Globus pallidus (tissue), 1 donor: ENCODE results near the gene SLC39A7.
A peak's percentile ranks its signal among the peaks of the same experiment; 100 is the strongest.

Source experiments
- DNase-seq: peaks from one replicate; pipeline ENCODE4 v3.0.0-alpha.2; 2015; ENCODE audit warnings: low spot score

SLC39A7 gene

DNA sequence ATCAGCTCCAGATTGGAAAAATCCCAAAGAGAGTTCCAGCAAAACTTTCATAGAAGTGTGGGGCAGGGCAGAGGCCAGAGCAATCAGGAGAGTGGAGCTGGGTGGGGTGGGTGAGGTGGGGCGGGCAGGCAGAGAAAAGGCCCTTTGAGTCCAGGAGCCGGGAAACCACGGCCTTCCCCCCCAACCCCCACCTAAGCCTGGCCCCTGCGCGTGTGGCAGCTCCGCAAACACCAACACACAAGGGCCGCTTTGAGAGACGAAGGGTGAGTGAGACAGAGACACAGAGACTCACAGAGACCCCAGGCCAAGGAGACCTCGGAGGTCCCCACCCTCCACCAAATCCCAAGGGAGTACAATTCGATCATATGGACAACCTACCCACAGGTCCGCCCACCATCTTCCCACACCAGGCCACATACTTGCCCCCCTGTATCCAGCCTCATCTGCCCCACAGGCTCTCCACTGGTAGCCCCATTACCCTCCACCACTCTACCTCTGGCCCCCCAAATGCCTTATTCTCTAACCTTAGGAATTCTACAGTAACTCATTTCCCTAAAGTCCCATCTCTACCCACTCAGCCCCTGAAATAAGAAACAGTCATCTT, 10.1 kb upstream of the SLC39A7 start:
- DNase-seq, result no peak

DNA sequence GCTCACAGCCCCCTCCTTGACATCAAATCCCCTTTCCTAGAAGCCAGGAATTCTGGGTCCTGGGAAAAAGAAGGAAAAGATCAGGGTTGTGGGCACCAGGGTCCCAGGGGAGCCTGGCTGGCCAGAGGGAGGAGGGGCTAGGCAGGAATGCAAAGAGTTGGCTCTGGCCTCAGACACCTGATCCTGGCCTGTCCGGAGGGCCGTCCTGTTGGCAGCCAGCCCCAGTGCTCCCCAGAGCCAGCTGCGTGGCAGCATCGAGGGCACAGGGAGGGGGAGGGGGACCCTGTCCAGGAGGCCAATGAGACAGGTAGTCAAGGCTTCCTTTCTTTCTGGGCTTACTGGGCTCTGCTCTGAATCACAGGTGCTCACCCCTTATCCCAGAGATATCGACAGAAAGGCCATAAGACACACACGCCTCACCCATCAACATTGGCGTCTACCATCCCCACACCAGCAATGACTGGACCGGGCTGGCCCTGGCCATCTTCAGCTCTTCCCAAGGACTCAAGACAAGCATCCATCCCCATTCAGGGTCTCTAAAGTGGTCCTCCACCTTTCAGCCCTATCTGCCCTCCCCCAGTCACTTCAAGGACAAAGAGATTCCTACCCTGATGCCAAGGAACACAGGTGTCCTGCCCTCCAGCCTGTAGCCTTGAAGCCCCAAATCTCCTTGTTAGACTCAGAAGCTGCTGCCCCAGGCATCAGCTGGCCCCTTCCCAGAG, 9.1 kb upstream of the SLC39A7 start:
- DNase-seq, result no peak

DNA sequence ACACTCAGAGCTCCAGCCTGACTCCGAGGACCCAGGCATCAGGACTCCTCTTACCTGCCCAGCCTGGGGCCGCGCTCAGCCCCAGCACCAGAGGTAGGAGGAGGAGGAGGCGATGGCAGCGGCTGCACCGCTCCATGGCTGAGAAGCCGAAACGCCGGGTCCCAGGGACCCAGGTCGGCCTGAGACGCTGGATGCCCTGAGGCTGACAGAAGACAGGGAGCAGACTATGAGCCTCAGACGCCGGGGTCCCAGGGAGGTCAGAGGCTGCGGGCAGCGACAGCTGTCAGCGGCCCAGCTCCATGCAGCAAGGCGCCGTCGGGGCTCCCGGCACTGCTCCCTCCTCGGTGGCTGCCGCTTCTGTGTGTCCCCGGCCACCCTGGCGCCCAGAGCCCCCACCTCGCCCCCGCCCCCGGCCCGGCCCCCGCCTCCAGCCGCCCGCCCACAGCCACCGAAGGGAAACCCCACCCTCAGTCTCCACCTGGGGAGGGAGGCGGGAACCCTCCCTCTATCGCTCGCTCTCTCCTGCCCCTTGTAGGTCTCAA, 8.5 kb upstream of the SLC39A7 start, which contains the start of gene COL11A2:
TSS of gene COL11A2 (minus strand) at position 363 of the 542 bp plus-strand sequence. CDS start at position 136, 227 bp downstream.
- DNase-seq, result no peak

DNA sequence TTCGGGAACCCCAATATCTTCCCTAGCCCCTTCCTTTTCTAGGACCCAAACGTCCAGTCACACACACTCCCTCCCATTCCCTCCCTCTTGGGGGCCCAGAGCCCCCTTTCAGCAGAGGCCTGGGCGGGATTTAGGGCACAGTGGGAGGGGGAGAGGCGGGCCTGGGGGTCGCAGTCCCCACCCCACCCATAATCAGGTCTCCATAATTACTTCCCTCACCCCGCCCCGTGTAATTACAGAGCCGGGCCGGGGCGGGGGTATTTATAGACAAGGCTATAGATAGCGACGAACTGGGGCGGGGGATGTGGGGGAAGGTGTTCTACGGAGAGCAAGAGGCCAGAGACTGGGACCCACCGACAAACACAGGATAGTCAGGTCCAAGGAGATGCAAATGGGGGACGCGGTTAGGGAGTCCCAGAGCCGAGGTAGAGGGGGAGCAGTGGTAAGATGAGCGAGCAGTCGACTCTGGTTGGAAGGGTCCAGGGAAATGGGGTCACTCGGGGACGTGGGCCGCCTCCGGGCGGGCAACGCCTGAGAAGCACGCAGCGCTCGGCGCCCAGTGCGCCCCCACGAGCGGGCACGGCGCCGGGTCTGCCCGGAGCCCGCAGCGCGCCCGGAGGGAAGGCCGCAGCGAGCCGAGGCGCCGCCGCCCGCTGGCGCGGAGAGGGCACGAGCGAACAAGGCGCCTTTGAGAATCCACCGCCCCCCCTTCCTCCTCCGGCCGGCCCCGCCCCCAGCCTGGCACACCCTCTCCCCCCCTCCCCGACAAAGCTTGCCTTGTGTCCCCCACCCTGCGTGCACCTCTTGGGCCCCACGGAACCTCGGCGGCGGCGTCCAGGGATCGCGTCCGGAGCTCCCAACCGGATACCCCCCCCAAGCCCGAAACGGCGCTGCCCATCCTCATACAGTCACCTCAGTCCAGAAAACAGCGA, 7.7 kb upstream of the SLC39A7 start:
- peak; percentile 85 for DNase-seq

DNA sequence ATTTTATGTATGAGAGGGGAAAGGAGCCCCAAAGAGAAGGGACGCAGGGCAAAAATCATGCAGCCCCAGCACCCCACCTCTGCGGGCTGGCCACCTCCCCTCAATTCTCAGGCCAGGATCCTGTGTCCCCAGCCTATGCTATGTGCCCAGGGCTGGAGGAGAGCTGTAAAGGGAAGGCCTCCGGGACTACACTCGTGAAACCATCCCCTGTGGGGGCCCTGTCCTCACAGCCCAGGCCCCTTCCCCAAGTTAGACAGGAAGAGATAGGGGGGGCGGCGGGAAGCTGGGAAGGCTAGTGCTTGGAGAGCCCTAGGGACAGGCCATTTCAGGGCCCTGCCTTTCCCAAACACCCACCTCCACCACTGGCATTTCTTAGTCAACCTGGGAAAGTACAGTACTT, 7.0 kb upstream of the SLC39A7 start:
- DNase-seq, result no peak

DNA sequence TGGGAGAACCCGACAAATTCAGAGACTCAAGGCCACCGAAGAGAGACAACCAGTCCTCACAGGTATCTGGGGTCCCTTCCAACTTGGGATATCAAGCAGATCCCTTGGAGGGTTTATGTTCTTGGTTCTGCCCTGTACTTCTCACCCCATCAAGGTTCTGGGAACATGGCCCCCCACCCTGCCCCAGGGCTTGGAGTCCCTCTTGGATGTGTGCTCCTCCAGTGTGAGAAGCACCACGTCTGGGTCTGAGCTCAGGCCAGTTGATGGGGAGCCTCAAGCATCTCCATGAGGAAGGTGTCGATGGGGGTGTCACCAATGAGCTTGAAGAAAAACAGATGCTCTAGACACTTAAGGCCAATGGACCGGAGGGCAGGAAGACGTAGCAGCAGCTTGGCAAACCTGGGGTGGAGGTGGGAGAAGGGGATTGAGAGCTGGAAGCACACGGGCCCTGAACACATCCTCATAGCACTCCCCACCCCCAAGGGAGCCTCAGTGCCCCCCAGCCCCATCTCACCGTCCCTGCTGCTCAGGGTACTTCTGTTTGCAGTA, 6.2 kb upstream of the SLC39A7 start:
- no peak for DNase-seq

DNA sequence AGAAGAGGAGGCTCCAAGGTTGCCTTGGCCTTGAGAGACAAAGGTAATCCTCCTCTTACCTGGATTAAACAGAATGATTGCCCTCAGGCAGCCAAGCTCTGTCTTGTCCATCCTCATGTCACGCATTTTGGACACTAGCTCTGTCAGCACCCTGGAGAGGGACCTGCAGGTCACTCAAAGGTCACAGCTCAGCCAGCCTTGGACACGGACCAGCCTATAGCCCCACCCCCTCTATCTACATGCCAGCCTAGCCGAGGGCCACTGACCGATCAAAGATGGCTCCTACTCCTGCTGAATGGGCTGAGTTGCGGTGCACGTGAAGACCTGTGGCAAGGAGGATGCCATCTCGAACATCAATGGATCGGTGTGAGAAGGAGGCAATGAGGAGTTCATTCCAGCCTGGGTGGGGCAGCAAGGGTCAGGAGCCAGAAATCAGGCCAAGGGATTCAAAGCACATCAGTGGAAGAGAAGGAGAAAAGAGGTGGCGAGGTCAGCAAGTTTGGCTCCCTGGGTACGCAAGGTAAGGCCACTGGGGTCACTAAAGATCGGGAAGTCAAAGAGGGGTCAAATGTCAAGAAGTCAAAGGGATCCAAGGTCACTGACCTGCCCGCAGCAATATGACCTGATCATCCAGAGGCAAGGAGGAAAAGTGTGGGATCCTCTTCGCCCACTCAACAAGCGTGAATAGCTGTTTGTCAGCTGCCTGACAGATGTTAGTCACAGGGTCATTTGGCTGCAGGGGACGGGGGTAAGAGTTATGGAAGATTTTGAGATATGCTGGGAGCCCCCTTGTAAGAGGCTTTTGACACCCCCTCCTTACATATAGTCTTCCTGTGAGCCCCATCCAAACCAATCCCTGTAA, 5.1 kb upstream of the SLC39A7 start:
- no peak for DNase-seq

DNA sequence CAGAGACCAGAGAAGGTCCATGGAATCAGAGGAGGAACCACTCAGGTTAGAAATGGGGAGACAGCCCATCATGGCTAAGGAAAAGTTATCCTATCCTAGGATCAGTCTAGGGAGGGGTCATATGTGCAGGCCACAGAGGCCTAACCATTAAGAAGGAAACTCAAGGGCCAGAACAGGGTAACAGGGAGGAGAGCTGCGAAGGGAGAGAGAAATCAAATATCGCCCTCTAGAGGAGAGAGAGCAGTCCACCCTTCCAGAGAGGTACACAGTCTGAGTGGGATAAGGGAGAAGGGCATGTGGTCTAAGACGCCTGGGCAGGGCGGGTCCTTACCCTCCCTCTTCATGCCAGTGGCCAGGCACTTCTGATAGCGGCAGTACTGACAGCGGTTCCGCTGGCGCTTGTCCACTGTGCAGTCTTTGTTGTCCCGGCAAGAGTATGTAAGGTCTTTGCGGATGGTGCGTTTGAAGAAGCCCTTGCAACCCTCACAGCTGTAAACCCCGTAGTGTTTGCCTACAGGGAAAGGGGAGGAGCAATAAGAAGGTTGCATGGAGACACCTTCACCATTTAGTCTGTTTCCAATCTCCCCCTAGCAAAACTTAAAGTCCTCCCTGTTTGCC, 3.1 kb upstream of the SLC39A7 start:
- peak; percentile 78 for DNase-seq

DNA sequence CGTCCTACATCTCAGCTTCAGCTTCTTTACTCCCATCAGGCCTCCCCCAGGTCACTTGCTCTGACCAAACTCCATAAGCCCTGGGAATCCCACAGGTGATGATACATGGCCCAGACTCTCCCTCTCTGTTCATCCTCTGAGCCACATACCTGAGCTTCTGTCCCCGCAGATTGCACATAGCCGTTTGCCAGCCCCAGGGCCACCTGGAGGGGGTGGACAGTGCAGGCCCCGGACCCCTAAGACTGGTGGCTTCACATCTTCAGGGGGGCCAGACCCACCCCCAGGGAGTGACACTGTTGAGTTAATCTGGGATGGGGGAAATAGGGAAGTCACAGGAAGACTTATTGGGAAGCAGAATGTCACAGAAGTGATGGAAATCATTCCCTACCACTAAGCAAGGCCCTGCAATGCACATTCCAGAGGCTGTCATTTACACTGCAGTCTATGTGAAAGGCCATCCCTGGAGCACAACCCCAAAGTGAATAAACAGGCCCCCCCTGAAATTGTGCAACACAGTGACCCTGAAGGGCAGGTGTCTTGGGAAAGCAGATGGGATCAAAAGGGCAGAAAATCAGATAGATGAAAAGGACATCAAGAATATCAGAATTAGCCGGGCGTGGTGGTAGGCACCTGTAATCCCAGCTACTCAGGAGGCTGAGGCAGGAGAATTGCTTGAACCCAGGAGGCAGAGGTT, 2.4 kb upstream of the SLC39A7 start:
- DNase-seq, result no peak

DNA sequence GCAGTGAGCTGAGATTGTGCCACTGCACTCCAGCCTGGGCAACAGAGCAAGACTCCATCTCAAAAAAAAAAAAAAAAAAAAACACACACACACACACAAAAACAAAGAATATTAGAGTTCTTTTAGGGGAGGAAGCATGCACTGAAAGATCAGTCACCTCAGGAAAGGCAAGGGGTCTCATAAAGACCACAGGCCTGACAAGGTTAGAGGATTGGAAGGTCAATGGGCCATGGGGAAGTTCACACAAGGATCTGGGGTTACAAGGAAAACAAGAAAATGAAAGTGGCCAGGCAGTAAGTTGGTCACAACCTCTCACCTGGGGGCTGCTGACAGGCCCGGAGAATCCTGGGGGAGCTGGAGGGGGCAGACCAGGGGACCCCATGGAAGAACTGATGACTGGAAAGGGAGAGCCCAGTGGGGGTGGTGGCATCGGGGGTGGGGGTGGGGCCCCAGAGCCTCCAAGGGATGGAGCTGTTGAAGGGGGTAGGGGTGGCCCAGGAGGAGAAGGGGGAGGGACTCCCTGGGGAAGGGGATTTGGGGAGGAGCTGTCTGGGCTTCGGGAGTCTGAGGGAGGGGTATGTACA, 1.7 kb upstream of the SLC39A7 start:
- no peak for DNase-seq

DNA sequence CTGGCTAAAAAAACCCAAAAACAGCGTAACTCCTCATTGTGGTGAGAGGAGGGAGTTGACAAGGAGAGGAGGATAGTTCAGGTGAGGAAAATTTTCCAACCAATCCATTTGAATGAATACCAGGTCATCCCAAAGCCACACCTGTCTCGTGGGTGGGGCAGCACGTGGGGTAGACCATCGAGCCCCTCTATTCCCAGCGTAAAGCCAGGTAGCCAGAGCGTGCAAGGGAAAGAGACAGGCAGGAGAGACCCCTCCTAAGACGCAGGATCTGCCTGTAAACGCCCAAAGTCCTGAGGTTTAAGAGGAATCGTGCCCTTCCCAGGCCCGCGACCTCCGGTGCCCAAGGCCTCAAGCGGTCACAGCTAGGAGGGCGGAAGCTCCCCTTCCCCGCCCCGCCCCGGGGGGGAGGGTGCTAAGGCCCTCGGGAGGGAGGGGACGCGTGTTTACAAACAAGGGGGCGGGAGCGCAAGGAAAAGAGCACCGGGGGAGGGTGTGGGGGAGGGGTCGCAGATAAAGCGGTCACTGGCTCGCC, 914 bp upstream of the SLC39A7 start:
- DNase-seq, result peak; percentile 72

DNA sequence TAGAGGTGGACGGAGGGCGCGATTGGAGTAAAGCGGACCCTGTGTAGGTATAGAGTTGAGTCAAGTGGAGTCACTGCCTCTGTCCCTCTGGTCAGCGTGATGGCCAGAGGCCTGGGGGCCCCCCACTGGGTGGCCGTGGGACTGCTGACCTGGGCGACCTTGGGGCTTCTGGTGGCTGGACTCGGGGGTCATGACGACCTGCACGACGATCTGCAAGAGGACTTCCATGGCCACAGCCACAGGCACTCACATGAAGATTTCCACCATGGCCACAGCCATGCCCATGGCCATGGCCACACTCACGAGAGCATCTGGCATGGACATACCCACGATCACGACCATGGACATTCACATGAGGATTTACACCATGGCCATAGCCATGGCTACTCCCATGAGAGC, 479 bp downstream of the SLC39A7 start:
- DNase-seq, result no peak

DNA sequence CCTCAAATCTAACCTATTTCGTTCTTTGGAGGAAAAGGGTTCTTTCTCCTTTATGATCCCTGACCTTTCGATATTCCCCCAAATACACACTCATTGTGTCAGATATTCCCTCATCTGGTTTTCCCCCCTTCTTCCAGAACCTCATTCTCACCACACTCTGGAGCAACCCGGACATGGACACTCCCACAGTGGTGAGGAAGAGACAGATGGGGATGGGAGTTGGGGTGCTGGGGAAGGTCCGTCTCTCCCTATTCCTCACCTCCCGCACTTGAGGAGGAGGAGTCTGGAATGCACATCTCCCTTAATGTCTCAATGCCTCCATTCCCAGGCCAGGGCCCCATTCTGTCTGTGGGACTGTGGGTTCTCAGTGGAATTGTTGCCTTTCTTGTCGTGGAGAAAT, 1.3 kb downstream of the SLC39A7 start:
- no peak for DNase-seq

DNA sequence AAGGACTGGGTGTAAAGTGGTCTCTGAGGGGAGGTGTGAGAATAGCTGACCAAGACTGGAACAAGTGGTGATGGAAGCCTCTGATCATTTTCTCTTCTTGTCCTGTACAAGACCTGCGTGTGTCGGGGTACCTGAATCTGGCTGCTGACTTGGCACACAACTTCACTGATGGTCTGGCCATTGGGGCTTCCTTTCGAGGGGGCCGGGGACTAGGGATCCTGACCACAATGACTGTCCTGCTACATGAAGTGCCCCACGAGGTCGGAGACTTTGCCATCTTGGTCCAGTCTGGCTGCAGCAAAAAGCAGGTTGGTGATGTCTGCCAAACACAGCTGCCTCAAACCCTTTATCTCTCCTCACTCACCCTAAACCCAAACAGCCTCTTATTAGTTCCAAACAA, 2.1 kb downstream of the SLC39A7 start:
- no peak for DNase-seq

DNA sequence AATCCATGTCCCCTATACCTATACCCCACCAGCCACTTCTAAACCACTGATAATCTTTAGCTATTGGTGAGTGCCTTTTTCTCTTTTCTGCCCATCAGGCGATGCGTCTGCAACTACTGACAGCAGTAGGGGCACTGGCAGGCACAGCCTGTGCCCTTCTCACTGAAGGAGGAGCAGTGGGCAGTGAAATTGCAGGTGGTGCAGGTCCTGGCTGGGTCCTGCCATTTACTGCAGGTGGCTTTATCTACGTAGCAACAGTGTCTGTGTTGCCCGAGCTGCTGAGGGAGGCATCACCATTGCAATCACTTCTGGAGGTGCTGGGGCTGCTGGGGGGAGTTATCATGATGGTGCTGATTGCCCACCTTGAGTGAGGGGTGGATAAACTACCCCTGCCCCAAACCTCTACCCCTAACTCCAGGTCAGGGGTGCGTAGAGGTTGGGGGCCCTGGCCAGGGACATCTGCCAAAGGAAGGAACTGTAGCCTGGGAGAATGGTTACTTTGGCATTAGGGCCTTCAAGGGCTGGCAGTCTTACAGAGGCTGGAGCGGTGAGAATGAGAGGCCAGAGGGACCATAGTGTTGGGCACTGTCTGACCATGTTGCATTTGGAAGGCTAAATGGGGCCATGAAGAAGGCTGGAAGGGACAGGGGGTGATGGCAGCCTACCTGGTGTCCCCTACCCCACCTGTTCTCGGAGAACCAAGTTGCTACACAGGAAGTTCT, 2.9 kb downstream of the SLC39A7 start:
- DNase-seq, result no peak

DNA sequence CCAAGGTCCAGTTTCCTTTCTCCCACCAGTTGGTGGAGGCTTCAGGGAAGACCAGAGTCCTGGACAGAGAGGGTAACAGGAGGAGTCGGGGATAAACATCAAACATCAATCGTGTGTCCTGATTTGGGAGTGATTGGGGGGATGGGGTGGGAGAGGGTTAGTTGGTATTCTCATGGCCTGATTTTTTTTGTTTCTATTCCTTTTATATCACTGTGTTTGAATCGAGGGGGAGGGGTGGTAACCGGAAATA, 3.4 kb downstream of the SLC39A7 start:
- no peak for DNase-seq

DNA sequence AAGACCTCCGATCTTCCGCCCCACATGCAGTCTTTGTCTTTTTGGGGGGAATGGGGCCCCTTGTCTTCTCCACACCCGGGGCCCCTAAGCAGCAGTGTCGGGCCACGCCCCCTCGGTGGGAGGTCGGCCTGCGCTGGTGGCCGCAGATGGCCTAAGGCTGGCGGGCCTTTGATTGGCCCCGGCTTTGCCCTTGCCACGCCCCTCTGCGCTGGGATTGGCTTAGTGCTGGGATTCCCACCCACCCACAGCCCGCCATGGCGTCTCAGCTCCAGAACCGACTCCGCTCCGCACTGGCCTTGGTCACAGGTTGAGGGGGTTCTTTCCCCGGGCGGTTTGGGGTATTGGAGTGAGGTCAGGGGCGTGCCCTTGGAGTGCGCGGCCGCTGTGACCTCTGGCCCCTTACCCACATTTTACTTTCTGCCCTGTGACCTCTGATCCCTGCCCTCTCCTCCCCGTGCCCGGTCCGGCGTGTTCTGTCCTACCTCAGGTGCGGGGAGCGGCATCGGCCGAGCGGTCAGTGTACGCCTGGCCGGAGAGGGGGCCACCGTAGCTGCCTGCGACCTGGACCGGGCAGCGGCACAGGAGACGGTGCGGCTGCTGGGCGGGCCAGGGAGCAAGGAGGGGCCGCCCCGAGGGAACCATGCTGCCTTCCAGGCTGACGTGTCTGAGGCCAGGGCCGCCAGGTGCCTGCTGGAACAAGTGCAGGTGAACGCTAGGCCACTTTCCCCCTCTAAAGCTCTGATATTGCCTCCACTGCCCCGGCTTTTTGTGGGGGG, 3.9 kb downstream of the SLC39A7 start, which contains the start of gene HSD17B8:
TSS of gene HSD17B8 (plus strand) at position 241 of the 776 bp plus-strand sequence. CDS start at position 255, 14 bp downstream.
- DNase-seq, result peak; percentile 92
